Measurements from ENCODE around the gene MTFR1L.

DNA sequence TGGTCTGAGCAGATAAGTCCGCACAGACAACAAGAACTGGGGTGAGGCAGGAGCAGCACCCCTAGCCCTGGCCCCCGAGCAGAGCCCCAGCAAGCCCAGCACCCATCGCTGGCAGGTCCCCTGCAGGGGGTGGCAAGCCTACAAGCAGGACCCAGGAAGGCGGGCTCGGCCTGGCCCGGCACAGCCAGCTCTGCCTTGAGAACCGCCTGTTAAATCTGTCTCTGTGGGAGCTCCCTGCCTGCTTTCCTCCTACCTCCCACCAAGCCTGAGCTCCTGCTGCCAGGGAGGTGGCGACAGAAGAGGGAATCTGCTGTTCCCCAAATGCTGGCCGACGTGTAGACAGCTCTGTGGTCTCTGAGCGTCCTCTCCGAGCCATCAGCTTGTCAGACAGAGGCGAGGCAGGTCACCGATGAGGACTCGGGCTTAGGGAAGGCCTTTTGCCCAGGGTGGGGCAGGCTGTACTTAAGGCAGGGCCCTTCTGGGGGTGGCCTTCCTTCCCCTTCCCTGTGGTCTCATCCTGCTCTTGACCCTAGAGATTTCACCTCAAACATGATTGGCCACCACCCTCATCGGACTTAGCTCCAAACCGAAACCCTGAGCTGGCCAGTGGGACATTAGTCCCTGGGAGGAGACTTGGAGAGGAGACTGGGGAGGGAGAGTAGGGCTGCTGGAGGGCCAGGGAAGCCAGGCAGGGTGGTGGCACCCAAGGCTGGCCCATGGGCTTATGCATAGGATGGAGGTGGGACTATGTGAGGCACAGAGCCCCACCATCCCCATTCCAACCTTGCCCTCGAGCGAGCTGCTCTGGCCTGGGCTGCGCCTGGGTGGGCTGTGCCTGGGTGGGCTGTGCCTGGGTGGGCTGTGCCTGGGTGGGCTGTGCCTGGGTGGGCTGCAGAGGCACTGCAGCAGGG is 12.0 kb upstream of the MTFR1L start:
- no peak for TF ChIP-seq POLR2A (IDR thresholded peaks at IDR 0.05)
- TF ChIP-seq CTCF (IDR thresholded peaks at IDR 0.05), result no peak
